ENCODE data around the gene FBXW12.

DNA sequence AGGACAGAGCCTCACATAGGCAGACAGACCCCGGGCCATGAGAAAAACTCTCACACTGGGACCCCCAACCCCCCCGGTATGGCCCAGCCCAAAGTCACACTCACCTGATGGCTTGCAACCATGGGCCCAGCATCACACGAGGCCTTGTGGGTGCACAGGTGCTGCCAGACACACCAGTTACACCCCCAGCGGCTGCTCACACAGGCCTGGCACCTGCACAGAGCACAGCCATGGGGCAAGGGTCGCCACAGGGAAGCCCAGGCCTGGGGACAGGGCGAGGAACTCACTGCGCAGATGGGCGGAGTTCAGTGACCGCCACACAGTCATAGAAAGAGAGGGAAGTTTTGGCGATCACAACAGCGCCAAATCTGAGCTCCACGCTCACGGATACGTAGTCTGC, 48.5 kb downstream of the FBXW12 start:
- no peak for TF ChIP-seq ZBTB33 (IDR thresholded peaks at IDR 0.05)
- no peak for TF ChIP-seq EGR1 (IDR thresholded peaks at IDR 0.05; ENCODE audit: low read depth in 2 of 2)
- TF ChIP-seq, protein P1, sequence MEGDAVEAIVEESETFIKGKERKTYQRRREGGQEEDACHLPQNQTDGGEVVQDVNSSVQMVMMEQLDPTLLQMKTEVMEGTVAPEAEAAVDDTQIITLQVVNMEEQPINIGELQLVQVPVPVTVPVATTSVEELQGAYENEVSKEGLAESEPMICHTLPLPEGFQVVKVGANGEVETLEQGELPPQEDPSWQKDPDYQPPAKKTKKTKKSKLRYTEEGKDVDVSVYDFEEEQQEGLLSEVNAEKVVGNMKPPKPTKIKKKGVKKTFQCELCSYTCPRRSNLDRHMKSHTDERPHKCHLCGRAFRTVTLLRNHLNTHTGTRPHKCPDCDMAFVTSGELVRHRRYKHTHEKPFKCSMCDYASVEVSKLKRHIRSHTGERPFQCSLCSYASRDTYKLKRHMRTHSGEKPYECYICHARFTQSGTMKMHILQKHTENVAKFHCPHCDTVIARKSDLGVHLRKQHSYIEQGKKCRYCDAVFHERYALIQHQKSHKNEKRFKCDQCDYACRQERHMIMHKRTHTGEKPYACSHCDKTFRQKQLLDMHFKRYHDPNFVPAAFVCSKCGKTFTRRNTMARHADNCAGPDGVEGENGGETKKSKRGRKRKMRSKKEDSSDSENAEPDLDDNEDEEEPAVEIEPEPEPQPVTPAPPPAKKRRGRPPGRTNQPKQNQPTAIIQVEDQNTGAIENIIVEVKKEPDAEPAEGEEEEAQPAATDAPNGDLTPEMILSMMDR (IDR thresholded peaks at IDR 0.05; ENCODE audit: low read depth, low read length, missing input control), result no peak
- peak; percentile 15 for TF ChIP-seq SP1 (IDR thresholded peaks at IDR 0.05)
- TF ChIP-seq MAX (IDR thresholded peaks at IDR 0.05), result no peak
- no peak for TF ChIP-seq GABPA (IDR thresholded peaks at IDR 0.05 in 1 of 2, conservative IDR thresholded peaks at IDR 0.05 in 1 of 2)
- no peak for TF ChIP-seq TAF1 (conservative IDR thresholded peaks at IDR 0.05)
- TF ChIP-seq FOXA2 (IDR thresholded peaks at IDR 0.05), result no peak
- TF ChIP-seq, protein P2, sequence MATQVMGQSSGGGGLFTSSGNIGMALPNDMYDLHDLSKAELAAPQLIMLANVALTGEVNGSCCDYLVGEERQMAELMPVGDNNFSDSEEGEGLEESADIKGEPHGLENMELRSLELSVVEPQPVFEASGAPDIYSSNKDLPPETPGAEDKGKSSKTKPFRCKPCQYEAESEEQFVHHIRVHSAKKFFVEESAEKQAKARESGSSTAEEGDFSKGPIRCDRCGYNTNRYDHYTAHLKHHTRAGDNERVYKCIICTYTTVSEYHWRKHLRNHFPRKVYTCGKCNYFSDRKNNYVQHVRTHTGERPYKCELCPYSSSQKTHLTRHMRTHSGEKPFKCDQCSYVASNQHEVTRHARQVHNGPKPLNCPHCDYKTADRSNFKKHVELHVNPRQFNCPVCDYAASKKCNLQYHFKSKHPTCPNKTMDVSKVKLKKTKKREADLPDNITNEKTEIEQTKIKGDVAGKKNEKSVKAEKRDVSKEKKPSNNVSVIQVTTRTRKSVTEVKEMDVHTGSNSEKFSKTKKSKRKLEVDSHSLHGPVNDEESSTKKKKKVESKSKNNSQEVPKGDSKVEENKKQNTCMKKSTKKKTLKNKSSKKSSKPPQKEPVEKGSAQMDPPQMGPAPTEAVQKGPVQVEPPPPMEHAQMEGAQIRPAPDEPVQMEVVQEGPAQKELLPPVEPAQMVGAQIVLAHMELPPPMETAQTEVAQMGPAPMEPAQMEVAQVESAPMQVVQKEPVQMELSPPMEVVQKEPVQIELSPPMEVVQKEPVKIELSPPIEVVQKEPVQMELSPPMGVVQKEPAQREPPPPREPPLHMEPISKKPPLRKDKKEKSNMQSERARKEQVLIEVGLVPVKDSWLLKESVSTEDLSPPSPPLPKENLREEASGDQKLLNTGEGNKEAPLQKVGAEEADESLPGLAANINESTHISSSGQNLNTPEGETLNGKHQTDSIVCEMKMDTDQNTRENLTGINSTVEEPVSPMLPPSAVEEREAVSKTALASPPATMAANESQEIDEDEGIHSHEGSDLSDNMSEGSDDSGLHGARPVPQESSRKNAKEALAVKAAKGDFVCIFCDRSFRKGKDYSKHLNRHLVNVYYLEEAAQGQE (IDR thresholded peaks at IDR 0.05), result no peak
- no peak for TF ChIP-seq RAD21 (IDR thresholded peaks at IDR 0.05)
- TF ChIP-seq YY1 (IDR thresholded peaks at IDR 0.05), result no peak
- no peak for TF ChIP-seq JUND (IDR thresholded peaks at IDR 0.05)
- TF ChIP-seq ATF3 (IDR thresholded peaks at IDR 0.05), result no peak
